K562 (cell line): ENCODE results near the gene SNX15. TPM values are rescaled to one million over a fixed set of nuclear protein-coding genes. Genes with fewer than 3 reads are reported as not detected.

Experiments
- E2F4 ChIP-seq: sonication (generic); formaldehyde crosslinking; IDR thresholded peaks from 2 replicates; pipeline ENCODE4 v1.8.0; 2022; ENCODE audit warnings: mild to moderate bottlenecking, low read depth, missing genetic modification reagents
- HDAC6 ChIP-seq: IDR thresholded peaks from 2 replicates; pipeline ENCODE4 v1.6.1; 2012; ENCODE audit warnings: low read depth, mild to moderate bottlenecking, control low read depth, inconsistent platforms, low read length, moderate library complexity
- KDM5B ChIP-seq: fragments of 200-600 bp; sonication (generic); IDR thresholded peaks from 2 replicates; pipeline ENCODE4 v1.6.1; 2012; ENCODE audit warnings: low read depth, mild to moderate bottlenecking, moderate library complexity, low read length, control low read depth, inconsistent platforms; ENCODE audit not compliant: insufficient replicate concordance
- NR1H2 ChIP-seq: sonication (generic); formaldehyde crosslinking; IDR thresholded peaks from 2 replicates; pipeline ENCODE4 v1.4.0; 2020; ENCODE audit warnings: mild to moderate bottlenecking, missing genetic modification reagents
- SIRT6 ChIP-seq: IDR thresholded peaks from one replicate; pipeline ENCODE4 v1.6.1; 2012; ENCODE audit warnings: low read depth, mild to moderate bottlenecking, control low read depth, inconsistent platforms, low read length, moderate library complexity
- SMC3 ChIP-seq: conservative IDR thresholded peaks from 2 replicates; pipeline ENCODE4 v1.6.1; 2011; ENCODE audit warnings: low read depth, low read length, improper control_type of control experiment; ENCODE audit not compliant: insufficient read depth
- ZBTB11 ChIP-seq, 3 experiments: fragments of 200-800 bp in 1 of 3; fragments of 250-450 bp in 1 of 3; fragments of 450-650 bp in 1 of 3; sonication (Bioruptor Pico) in 1 of 3; sonication (Bioruptor generic) in 1 of 3; formaldehyde crosslinking in 1 of 3; IDR thresholded peaks; 2 replicates each; pipeline versions ENCODE4 v1.6.1 to v1.8.0; 2016 to 2022; ENCODE audit warnings: mild to moderate bottlenecking in 2 of 3, missing genetic modification characterization in 2 of 3, missing compliant biosample characterization in 1 of 3, moderate library complexity in 1 of 3
- ZNF311 ChIP-seq: fragments of 250-450 bp; sonication (Bioruptor Pico); IDR thresholded peaks from 2 replicates; pipeline ENCODE4 v1.4.0; 2020; ENCODE audit warnings: mild to moderate bottlenecking, moderate library complexity
- ZNF407 ChIP-seq: fragments of 450-650 bp; IDR thresholded peaks from 2 replicates; pipeline ENCODE4 v1.6.1; 2016; ENCODE audit warnings: low read depth
- ZNF668 ChIP-seq: fragments of 250-450 bp; sonication (Bioruptor Pico); IDR thresholded peaks from 2 replicates; pipeline ENCODE4 v1.8.0; 2022; ENCODE audit warnings: mild to moderate bottlenecking, inconsistent platforms
- ZNF766 ChIP-seq: fragments of 200-800 bp; sonication (Bioruptor generic); conservative IDR thresholded peaks from 2 replicates; pipeline ENCODE4 v1.6.1; 2016; ENCODE audit warnings: missing genetic modification characterization, missing compliant biosample characterization
- ZSCAN32 ChIP-seq: fragments of 450-650 bp; formaldehyde crosslinking; IDR thresholded peaks from 2 replicates; pipeline ENCODE4 v1.4.0; 2020; ENCODE audit warnings: mild to moderate bottlenecking, moderate library complexity
- polyA plus RNA-seq, 8 experiments: library from polyadenylated mRNA; depleted of rRNA in 4 of 8; stranded (reverse) in 5 of 8; unstranded in 3 of 8; fragments of >200 nt; fragmentation: Nextera tagmentation in 2 of 8; fragmentation: Illumina TruSeq in 1 of 8; extraction: Ambion mirVana in 2 of 8; extraction: Trizol in 1 of 8; gene quantifications; 2 replicates each; pipeline versions ENCODE4 v1.2.1 to v1.2.3, GENCODE V29; 2011 to 2014; ENCODE audit warnings: inconsistent platforms in 1 of 8, missing spikeins in 1 of 8
- total RNA-seq, 7 experiments: library from RNA; depleted of rRNA in 6 of 7; stranded (reverse); fragments of >200 nt in 6 of 7; fragmentation: Illumina TruSeq in 2 of 7; extraction: Trizol in 2 of 7; gene quantifications; 2 replicates each; pipeline versions ENCODE4 v1.2.1 to v1.2.3, GENCODE V29; 2011 to 2021; ENCODE audit warnings: low replicate concordance in 1 of 7

SNX15 gene
- total and polyA plus RNA-seq, 9 of the 15 experiments (the other 6 are each of a cell fraction or from before 2014, with no cell fraction given), result 1.8 to 27.8 (median 15.2) TPM

- TF ChIP-seq E2F4, result 0 out of 2 replicates have a peak, but pooled peaks have one; percentile 27
- TF ChIP-seq ZNF766 (CRISPR knock-in tag), result no peak; the same call in 1 of the 2 replicates
- no peak for TF ChIP-seq HDAC6
- peak; percentile 25; the same call in 1 of the 2 replicates for TF ChIP-seq SMC3
- no peak for TF ChIP-seq ZNF407
- no peak for TF ChIP-seq ZNF311 (CRISPR knock-in tag)
- peak; percentile 94 for TF ChIP-seq KDM5B
- no peak for TF ChIP-seq SIRT6
- peak in 1 of 3 experiments; percentile 83; a peak in 2 of 6 replicates for TF ChIP-seq ZBTB11 (CRISPR knock-in tag; IDR thresholded peaks at IDR 0.05)
- no peak for TF ChIP-seq ZSCAN32 (CRISPR knock-in tag)
- TF ChIP-seq ZNF668 (CRISPR knock-in tag), result no peak
- no peak for TF ChIP-seq NR1H2 (CRISPR knock-in tag)
These were observed at the start of gene SNX15 (continued) for GRCh38 chr11:65027213-65028067.
